Stimulated activated CD4-positive, alpha-beta T cell treated with anti-CD3 and anti-CD28 coated beads, TNF-alpha, amount 100 ng/mL, for 1 hour (primary cell): ENCODE results near the gene KLF7.

Experiments used
- DNase-seq, 3 donors: peaks; one replicate each; pipeline ENCODE4 v3.0.0-alpha.2; 2020; ENCODE audit warnings: low read depth in 3 of 3, low spot score in 1 of 3

KLF7 gene

DNA sequence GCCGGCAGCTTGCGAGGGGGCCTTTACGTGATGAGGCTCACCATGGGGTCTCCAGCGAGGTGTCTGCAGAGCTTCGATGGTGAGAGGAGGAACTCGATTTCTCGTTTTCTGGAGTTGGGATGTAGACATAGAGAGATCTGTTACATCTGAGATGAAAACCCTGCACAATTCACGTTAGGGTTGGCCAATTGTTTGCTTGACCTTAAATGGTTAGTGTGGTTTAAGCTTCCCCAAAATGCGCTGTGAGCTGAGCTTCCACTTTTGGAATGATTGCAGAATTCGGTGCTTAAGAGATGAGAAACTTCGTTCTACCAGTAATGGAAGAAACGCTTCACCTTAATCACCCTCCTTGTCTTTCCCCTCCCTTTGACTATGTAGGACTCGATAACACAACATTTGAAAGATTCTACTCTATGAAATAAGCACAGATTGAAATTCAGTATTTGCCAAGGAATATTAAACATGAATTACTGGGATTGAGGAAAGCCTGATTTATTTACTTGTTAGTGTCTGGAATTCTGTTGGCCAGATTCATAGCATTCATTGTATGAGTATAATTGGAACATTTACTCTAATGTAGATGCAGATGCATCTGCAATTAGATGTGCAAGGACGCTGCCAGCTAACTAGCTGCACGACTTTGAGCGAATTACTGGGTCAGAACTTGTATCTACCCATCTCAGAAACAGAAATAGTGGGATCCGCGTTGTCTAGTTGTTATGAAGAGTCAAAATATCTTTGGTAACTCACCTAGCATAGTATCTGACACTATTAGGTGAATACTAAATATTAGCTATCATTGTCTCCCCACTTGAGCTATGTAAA lies 1.6 kb upstream of the KLF7 start:
- no peak for DNase-seq

DNA sequence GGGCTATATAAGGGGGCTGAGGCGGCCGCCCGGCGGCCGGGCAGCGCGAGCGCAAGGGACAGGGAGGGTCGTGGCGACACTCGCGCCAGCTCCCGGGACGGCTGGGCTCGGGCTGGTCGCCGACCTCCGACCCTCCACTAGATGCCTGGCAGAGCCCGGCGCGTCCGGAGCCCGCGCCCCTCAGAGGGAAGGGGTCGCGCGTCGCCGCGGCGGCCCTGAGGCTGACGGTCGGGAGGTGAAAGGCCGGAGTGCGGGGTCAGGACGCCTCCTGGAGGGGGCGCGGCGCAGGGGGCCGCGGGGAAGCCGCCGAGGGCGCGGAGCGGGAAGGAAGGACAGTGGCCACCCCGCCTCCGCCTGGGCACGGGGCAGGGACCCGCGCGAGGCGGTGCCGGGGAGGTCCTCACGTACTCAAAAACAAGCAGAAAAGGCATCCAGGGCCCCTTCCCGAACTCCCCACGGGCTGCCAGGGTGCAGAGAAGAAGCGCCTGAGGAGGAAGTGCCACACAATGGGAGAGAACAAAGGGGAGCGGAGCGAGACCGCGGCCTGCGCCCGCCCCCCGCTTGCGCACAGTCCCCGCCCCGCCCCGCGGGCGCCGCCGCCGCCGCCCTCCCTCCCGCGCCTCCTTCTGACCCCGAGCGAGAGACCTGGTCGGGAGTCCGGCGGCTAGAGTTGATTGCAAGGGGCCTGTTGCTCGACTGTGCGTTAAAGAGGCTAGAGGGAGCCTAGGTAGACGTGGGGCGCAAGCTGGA lies 776 bp upstream of the KLF7 start:
- peak in 2 of 3 donors; percentile 44 to 51 for DNase-seq

DNA sequence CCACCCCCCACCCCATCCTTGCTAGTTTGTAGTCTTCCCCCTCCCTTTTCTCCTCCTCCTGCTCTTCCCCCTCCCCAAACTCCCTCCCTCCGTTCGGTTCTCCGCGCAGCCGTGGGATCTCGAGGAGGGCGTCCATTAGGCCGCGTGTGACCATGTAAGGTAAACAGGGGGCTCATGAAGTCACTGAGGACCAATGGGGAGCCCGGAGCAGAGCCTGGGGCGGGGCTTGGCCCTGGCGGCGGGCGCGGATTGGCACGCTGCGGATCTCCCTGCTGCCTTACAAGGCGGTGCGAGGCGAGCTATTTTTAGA lies 246 bp upstream of the KLF7 start:
- peak; percentile 91 to 93 (median 91) for DNase-seq

DNA sequence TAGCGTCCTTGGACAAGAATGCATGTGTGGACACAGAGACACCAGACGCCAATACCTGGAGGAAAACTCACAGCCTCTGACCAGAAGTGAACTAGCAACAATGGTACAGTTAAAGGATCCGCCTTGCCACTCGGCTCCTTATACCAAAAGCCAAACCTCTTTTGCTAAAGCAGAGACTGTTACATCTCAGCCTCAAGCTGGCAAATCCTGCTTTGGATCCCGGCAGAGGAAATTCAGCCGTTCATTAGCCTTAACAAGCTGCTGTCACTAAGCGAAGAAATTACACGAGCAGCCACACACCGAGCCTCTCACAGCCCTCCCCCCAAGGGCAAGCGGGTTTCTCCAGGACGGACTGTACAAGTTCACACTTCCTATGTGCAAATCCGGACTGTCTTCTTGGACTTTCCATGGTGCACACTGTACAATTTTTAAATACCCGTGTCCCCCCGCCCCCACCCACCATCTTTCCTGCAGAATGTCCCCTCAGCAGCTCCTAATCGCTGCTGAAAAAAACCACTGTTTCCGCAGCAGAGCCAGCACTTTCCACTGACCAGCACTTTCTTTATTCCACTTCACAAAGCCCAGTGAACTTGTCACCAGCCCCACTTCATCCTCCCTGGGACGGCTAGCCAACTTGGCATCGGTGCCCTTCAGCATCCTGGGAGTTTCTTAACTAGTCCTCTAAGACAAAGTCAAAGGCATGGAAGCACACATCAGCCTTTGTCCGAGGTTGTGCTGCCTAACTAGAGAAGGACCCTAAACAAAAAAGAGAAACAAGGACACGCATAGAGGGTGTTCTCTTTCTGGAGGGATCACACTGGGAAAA lies 1.5 kb downstream of the KLF7 start:
- no peak for DNase-seq

GRCh38 chr2:207163756-207164005 lies 2.1 kb downstream of the KLF7 start:
- no peak for DNase-seq

GRCh38 chr2:207163053-207163755 lies 2.5 kb downstream of the KLF7 start:
- no peak for DNase-seq

GRCh38 chr2:207162316-207162715 lies 3.4 kb downstream of the KLF7 start:
- no peak for DNase-seq

GRCh38 chr2:207161247-207162123 lies 4.3 kb downstream of the KLF7 start:
- DNase-seq = no peak

DNA sequence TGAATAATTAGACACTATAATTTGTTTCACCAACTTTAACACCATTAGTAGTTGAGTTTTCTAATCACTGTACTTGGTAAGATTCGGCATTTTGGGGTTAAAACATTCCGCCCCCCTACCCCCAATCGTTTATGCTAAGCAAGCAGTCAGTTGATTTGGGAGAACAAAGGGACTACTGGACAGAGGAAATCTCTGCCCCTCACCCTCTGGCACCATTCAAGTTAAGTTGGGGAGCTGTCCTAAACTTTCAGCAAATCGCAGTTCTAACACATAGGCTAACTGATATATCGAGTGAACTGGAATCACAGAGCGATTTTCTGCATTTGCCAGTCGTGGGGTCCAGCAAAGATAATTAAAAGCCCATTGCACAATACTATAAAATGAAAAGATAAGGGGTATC lies 5.6 kb downstream of the KLF7 start:
- DNase-seq = no peak

DNA sequence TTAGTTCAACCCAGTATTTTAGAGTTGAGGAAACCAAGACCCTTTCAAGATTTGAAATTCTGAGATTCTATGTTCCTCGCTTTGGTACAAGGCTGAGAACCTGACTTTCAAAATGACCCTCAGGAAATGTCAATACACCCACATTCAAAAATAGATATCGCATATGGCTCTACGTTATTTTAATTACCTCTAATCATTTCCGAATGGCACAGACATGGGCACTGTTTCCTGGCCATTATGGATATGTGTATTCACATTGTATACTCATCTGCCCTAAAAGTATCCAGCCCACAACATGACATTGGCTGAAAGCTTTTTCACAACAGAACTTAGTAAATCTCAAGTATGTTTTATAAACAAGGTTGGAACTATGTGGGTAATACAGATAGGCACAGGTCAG lies 6.7 kb downstream of the KLF7 start:
- no peak for DNase-seq

DNA sequence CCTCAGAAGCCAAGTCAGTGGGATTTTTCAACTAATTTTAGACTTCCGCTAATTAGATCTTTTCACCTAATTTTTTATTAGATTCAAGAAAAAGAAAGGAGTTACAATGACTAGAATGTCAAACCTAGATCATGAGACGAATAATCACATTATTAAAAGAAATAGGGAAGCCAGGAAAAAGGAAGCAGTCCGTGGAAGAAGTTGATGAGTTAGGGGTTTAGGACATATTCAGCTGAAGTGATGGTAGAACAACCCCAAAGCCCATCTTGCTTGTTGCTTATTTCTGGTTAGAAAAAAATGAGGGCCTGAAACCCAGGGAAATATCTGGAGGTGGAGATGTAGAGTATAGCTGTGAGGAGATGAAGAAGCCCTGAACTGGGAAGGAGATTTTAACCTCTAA lies 8.0 kb downstream of the KLF7 start:
- no peak for DNase-seq

DNA sequence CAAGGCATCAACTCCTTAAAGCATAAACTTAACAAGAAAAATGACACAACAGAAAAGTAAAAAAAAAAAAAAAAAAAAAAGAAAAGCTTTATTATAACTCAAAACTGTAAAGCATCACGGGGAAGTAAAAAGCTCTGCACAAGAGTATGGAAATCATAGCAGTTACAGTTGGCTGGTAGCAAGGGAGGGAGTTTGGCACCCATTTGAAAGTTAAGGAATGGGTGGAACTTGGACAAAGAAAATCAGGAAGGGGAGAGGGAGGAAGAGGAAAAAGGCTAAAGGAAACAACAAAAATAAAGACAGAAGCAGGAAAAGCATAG lies 8.6 kb downstream of the KLF7 start:
- no peak for DNase-seq

DNA sequence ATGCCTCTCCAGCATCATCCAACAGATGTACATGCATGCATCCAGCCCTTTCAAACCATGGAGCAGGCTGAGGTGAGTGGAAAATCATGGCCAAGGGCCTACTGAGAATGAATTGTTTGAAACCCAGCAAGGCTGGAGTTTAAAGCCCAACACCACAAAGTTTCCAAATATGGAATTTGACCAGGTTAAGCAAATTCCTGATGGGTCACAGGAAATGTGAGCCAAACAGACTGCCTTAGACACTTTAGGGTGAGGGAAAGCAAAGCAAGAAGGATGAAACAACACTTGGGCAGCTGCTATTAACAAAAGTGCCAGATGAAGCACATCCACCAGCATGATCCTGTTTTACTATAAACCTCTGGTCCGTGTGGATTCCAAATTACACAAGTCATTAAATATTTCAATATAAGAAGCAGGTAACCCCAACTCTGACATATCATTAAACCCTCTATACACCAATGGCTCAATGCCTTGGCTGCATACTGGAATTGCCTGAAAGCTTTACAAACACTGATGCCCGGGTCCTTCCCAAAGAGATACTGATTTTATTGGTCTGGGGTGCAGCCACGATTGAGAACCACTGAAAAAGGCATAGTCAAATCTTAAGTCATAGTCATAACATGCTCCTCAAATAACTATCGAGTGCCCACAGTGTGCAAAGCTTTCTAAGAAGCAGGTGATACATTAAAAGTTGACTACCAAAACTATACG lies 9.1 kb downstream of the KLF7 start:
- no peak for DNase-seq

DNA sequence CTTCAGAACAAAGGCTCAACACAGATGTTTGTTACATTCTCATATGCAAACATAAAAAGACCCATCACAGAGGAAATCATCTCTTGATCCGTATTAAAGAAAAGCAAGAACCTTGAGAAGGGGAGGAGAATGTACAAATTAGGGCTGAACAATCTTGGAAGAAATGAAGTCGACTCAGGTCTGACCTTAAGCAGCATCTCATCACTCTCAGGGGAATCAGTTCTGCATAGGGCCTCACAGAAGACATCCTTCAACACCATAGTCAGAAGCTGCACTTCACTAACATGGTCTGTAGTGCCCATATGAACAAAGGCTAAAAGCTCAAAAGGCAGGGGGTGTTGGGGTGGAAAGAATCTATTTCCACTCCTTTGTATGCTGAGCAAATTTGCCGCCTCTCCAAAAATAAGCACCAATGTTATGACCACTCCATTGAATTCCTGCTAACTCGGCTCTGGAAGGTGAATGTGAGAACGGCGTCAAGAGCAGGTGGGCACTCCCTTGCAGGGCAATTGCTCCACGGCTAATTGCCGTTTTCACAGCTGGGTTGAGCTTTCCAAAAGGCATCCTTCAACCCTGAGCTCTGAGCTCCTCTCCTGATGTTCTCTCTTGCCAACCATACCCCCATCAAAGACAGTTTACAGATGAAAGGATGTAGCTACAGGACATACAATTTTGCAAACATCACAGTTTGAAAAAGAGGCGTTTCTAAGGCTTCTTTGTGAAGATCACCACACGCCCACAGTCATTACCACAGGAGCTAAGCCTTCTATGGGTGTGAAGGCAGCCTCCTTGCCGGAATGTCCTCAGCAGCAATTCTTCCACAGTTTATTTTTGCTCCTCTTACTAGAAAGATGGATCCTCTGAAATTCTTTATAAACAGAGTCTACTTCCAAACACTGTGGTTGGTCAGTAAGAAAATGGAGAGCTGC lies 10.0 kb downstream of the KLF7 start:
- DNase-seq = no peak

- DNase-seq = no peak
These were observed 10.9 kb downstream of the KLF7 start for GRCh38 chr2:207154556-207155510.

DNA sequence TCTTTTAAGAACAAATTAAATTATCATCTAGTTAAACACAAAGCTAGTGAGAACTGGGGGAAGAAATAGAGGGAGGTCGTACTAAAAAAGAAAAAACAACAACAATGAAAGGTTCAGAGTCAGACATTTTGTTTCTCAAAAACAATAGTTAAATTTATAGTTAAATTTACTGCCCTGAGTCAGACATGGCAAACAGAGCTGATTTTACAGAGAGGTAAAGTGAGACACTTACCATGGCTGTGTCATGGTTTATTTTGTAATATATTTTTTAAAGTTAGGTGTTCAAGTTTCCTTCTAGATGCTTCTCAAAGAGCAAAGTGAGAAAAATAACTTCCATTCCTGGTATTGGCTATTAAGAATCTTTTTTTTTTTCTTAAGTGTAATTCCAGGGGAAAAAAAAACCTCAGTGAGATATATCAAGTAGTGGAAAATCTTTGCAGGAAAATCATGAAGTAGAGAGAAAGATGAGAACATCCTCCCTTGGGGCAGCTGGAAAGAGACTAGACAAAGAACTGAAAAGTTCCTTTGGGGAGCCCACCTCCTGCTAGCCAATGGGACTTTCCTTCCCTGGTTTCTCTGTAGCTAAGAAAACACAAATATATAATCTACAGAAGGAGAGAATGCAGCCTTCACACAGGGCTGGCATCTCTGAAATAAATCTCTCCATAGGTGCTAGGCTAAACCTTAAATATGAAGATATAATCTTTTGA lies 12.3 kb downstream of the KLF7 start:
- no peak for DNase-seq

- DNase-seq = no peak
These were observed 14.7 kb downstream of the KLF7 start for GRCh38 chr2:207151048-207151447.
